Measurements from ENCODE around the gene CPNE9.

CPNE9 gene

GRCh38 chr3:9696480-9697220 is 7.0 kb upstream of the CPNE9 start:
- TF ChIP-seq SPI1 (IDR thresholded peaks at IDR 0.05; ENCODE audit: low read depth, low read length), result no peak
- no peak for TF ChIP-seq POLR2AphosphoS5 (IDR thresholded peaks at IDR 0.05; ENCODE audit: low read depth, low read length)
- 0 out of 2 replicates have a peak, but pooled peaks have one; percentile 22 for TF ChIP-seq POLR2A (IDR thresholded peaks at IDR 0.05; ENCODE audit: low read depth, low read length)
- TF ChIP-seq TAF1 (IDR thresholded peaks at IDR 0.05; ENCODE audit: low read depth, low read length), result no peak
- FAIRE-seq (no peak), DNase-seq (ENCODE audit: insufficient read length, low spot score) (no peak)

- DNase-seq (ENCODE audit: insufficient read length, low spot score) (no peak), FAIRE-seq (no peak)
- no peak for TF ChIP-seq POLR2A (IDR thresholded peaks at IDR 0.05; ENCODE audit: low read depth, low read length)
- no peak for TF ChIP-seq POLR2AphosphoS5 (IDR thresholded peaks at IDR 0.05; ENCODE audit: low read depth, low read length)
- no peak for TF ChIP-seq TAF1 (IDR thresholded peaks at IDR 0.05; ENCODE audit: low read depth, low read length)
- no peak for TF ChIP-seq SPI1 (IDR thresholded peaks at IDR 0.05; ENCODE audit: low read depth, low read length)
- TF ChIP-seq PAX5 (IDR thresholded peaks at IDR 0.05; ENCODE audit: insufficient read depth, low read length, severe bottlenecking), result no peak
- no peak for TF ChIP-seq POU2F2 (IDR thresholded peaks at IDR 0.05; ENCODE audit: low read depth, low read length)
Observed at GRCh38 chr3:9697892-9698291, 5.7 kb upstream of the CPNE9 start.

- FAIRE-seq, result no peak
- DNase-seq (ENCODE audit: insufficient read length, low spot score), result no peak
- TF ChIP-seq POLR2A (IDR thresholded peaks at IDR 0.05; ENCODE audit: low read depth, low read length), result no peak
- TF ChIP-seq PAX5 (IDR thresholded peaks at IDR 0.05; ENCODE audit: insufficient read depth, low read length, severe bottlenecking), result no peak
- no peak for TF ChIP-seq SPI1 (IDR thresholded peaks at IDR 0.05; ENCODE audit: low read depth, low read length)
- TF ChIP-seq POLR2AphosphoS5 (IDR thresholded peaks at IDR 0.05; ENCODE audit: low read depth, low read length), result no peak
- no peak for TF ChIP-seq POU2F2 (IDR thresholded peaks at IDR 0.05; ENCODE audit: low read depth, low read length)
- no peak for TF ChIP-seq TAF1 (IDR thresholded peaks at IDR 0.05; ENCODE audit: low read depth, low read length)
Observed at GRCh38 chr3:9698293-9698692, 5.3 kb upstream of the CPNE9 start.

- no peak for FAIRE-seq
- TF ChIP-seq PAX5 (IDR thresholded peaks at IDR 0.05; ENCODE audit: insufficient read depth, low read length, severe bottlenecking) (no peak), POLR2AphosphoS5 (IDR thresholded peaks at IDR 0.05; ENCODE audit: low read depth, low read length) (no peak), POLR2A (IDR thresholded peaks at IDR 0.05; ENCODE audit: low read depth, low read length) (no peak), POU2F2 (IDR thresholded peaks at IDR 0.05; ENCODE audit: low read depth, low read length) (no peak), SPI1 (IDR thresholded peaks at IDR 0.05; ENCODE audit: low read depth, low read length) (no peak)
Observed at GRCh38 chr3:9700536-9700935, 3.1 kb upstream of the CPNE9 start.

GRCh38 chr3:9701006-9701405 is 2.6 kb upstream of the CPNE9 start:
- TF ChIP-seq TAF1 (IDR thresholded peaks at IDR 0.05; ENCODE audit: low read depth, low read length) (no peak), POLR2AphosphoS5 (IDR thresholded peaks at IDR 0.05; ENCODE audit: low read depth, low read length) (no peak)
- DNase-seq (ENCODE audit: insufficient read length, low spot score) (no peak), FAIRE-seq (no peak)

More at GRCh38 chr3:9700536-9700935, 3.1 kb upstream of the CPNE9 start:
- no peak for DNase-seq (ENCODE audit: insufficient read length, low spot score)

DNA sequence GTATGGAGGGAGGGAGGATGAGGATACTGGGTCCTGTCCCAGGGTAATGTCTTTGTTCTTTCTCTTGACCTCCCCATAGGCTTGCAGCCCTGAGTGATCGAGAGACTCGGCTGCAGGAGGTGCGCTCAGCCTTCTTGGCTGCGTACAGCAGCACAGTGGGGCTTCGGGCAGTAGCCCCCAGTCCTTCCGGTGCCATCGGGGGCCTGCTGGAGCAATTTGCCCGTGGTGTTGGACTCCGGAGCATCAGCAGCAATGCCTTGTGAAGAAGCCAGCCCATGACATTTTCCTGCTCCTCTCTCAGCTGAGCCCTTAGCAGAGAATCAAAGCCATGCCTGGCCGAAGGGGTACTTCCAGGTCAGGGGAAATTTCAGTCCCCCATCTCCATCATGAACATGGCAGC is 1.9 kb upstream of the CPNE9 start:
- no peak for DNase-seq (ENCODE audit: insufficient read length, low spot score)
- no peak for FAIRE-seq
- TF ChIP-seq POU2F2 (IDR thresholded peaks at IDR 0.05; ENCODE audit: low read depth, low read length) (no peak), SPI1 (IDR thresholded peaks at IDR 0.05; ENCODE audit: low read depth, low read length) (no peak), TAF1 (IDR thresholded peaks at IDR 0.05; ENCODE audit: low read depth, low read length) (no peak), POLR2A (IDR thresholded peaks at IDR 0.05; ENCODE audit: low read depth, low read length) (no peak)

DNA sequence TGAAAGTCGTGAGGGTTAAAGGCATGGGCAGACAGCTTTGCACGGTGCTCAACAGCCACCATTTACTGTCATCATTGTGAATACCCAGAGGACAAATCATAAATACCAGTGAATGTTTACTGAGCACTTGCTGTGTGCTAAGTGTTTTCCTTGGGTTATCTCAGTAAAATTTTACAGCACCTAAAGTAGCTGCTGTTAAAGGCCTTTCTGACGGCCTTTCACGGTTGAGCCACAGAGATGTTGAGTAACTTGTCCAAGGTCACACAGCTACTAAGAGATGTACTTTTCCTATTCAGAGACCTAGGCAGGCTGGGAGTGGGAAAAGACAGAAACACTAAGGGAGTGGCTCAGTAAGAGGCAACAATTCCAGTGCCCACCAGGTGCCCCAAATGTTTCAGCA is 393 bp upstream of the CPNE9 start:
- no peak for FAIRE-seq
- TF ChIP-seq POLR2AphosphoS5 (IDR thresholded peaks at IDR 0.05; ENCODE audit: low read depth, low read length), result no peak
- TF ChIP-seq SPI1 (IDR thresholded peaks at IDR 0.05; ENCODE audit: low read depth, low read length), result no peak
- no peak for TF ChIP-seq POLR2A (IDR thresholded peaks at IDR 0.05; ENCODE audit: low read depth, low read length)
- TF ChIP-seq PAX5 (IDR thresholded peaks at IDR 0.05; ENCODE audit: insufficient read depth, low read length, severe bottlenecking), result no peak
- no peak for TF ChIP-seq POU2F2 (IDR thresholded peaks at IDR 0.05; ENCODE audit: low read depth, low read length)
- TF ChIP-seq TAF1 (IDR thresholded peaks at IDR 0.05; ENCODE audit: low read depth, low read length), result no peak
- DNase-seq (ENCODE audit: insufficient read length, low spot score), result no peak

- no peak for TF ChIP-seq POLR2A (IDR thresholded peaks at IDR 0.05; ENCODE audit: low read depth, low read length)
- DNase-seq (ENCODE audit: insufficient read length, low spot score) (peak; percentile 53), FAIRE-seq (no peak)
Observed at GRCh38 chr3:9704347-9705322, 1.0 kb downstream of the CPNE9 start.

DNA sequence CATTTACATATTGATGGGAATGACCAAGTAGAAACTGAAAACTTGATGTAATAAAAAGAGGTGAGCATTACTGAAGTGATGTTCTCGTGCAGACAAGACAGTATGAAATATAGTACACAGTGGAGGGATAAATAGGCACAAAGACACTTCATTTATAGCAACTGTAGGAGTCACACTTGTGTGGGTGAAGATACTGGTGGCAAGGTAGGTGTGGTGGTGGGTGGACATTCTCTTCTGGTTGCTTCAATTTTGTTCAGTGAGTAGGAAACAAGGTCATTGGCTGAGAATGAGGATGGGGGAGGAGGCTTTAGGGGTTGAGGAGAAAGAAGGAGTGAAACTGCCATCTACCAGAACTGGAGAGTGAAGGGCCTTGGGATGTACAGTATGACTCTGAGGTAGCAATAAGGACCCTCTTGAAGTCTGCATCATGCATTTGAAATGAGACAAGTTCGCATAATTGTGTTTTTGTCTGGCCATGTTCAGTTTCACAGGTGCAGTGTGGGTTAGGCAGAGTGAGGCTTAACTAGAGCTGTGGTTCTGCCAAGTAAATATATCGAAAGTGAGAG is 6.6 kb downstream of the CPNE9 start:
- FAIRE-seq (peak; percentile 5), DNase-seq (ENCODE audit: insufficient read length, low spot score) (no peak)
- no peak for TF ChIP-seq POU2F2 (IDR thresholded peaks at IDR 0.05; ENCODE audit: low read depth, low read length)

DNA sequence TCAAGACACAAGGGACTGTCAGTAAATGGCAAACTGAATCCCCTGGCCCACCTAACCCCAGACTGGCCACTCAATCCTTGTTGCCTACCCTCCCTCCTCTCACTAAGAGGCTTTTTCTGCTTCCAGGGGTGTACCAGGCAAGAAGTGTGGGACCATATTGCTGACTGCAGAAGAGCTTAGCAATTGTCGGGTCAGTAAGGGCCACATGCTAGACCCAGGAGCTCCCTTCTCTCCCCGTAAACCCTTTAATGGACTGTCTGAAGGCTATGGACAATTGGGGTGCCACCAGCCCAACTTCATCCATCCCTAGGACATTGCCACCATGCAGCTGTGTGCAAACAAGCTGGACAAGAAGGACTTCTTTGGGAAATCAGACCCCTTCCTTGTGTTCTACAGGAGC is 8.8 kb downstream of the CPNE9 start:
- FAIRE-seq (no peak), DNase-seq (ENCODE audit: insufficient read length, low spot score) (no peak)
- TF ChIP-seq SPI1 (IDR thresholded peaks at IDR 0.05; ENCODE audit: low read depth, low read length), result no peak
- TF ChIP-seq TAF1 (IDR thresholded peaks at IDR 0.05; ENCODE audit: low read depth, low read length), result no peak
